Measurements from ENCODE around the gene CEMIP. TPM values are rescaled to one million over a fixed set of nuclear protein-coding genes. Genes with fewer than 3 reads are reported as not detected.

CEMIP gene
- total and polyA plus RNA-seq, 2 of the 8 experiments (the other 6 are each of a cell fraction or from before 2014, with no cell fraction given) = 0.11 to 0.60 TPM

DNA sequence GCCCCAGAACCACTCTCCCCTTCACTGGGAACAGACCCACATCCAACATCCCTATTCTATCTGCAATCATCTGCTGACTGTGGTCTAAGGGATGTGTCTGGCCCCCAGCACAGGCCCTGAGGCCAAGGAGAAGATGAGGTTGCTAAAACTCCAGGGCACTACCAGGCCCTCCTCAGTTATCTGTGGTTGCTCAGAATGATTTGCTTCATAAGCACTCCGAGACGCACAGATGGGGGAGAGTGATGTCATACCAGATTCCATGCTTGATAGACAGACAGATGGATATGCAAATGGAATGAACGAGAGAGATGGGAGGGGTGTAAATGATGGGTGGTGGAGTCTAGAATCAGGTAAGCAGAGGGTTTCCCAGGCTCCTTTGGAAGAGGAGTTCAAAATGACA lies 57.8 kb downstream of the CEMIP start (continued):
- TF ChIP-seq TEAD4 (IDR thresholded peaks at IDR 0.05; ENCODE audit: low read depth, low read length) (no peak), RXRA (IDR thresholded peaks at IDR 0.05; ENCODE audit: insufficient read depth, low read depth, low read length) (no peak), HDAC2 (IDR thresholded peaks at IDR 0.05; ENCODE audit: borderline replicate concordance in 1 of 2, low read depth in 2 of 2, low read length in 2 of 2) (no peak)
- TF ChIP-seq, protein P1, sequence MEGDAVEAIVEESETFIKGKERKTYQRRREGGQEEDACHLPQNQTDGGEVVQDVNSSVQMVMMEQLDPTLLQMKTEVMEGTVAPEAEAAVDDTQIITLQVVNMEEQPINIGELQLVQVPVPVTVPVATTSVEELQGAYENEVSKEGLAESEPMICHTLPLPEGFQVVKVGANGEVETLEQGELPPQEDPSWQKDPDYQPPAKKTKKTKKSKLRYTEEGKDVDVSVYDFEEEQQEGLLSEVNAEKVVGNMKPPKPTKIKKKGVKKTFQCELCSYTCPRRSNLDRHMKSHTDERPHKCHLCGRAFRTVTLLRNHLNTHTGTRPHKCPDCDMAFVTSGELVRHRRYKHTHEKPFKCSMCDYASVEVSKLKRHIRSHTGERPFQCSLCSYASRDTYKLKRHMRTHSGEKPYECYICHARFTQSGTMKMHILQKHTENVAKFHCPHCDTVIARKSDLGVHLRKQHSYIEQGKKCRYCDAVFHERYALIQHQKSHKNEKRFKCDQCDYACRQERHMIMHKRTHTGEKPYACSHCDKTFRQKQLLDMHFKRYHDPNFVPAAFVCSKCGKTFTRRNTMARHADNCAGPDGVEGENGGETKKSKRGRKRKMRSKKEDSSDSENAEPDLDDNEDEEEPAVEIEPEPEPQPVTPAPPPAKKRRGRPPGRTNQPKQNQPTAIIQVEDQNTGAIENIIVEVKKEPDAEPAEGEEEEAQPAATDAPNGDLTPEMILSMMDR (IDR thresholded peaks at IDR 0.05; ENCODE audit: control extremely low read depth in 1 of 3, insufficient read depth in 1 of 3, low read depth in 1 of 3, low read length in 3 of 3) = no peak
- TF ChIP-seq, protein P2, sequence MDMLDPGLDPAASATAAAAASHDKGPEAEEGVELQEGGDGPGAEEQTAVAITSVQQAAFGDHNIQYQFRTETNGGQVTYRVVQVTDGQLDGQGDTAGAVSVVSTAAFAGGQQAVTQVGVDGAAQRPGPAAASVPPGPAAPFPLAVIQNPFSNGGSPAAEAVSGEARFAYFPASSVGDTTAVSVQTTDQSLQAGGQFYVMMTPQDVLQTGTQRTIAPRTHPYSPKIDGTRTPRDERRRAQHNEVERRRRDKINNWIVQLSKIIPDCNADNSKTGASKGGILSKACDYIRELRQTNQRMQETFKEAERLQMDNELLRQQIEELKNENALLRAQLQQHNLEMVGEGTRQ (IDR thresholded peaks at IDR 0.05; ENCODE audit: low read length) = no peak
